ENCODE data around the gene MAP10.
"Not testable (repeated sequence)": the region's sequence is repeated elsewhere in the genome, so short reads cannot be mapped to it uniquely, and the experiment has no call there.

Gene MAP10, protein sequence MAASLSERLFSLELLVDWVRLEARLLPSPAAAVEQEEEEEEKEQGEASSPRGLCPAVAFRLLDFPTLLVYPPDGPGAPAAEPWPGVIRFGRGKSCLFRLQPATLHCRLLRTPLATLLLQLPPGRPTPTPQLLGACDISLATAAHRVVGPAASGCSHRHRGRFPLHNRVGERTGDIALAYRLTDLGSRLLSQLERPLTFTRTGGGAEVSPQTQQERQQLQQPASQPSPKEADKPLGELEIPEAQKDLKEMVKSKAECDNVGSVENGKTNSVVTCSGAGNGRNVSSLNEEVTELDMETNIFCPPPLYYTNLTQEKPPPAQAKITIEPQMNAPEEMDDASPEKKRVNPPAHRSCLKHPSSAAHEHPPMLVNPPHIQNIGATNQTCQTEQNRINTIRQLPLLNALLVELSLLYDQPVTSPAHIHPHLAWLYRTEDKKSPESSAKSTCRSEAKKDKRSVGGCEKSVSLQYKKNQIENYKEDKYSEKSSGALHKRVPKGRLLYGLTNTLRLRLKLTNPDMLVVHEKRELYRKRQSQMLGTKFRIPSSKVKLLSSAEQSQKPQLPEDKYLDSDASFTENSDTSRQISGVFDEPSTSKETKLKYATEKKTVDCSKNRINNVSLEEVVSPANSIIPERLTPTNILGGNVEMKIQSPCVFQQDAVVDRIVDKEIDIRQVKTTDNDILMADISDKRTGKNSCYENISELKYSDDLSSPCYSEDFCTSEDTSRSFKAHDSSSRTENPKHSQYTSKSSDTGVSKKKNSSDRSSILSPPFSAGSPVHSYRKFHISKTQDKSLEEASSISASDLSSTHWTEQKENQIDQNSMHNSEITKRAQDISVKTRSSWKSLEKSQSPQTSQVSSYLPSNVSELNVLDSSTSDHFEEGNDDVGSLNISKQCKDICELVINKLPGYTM

DNA sequence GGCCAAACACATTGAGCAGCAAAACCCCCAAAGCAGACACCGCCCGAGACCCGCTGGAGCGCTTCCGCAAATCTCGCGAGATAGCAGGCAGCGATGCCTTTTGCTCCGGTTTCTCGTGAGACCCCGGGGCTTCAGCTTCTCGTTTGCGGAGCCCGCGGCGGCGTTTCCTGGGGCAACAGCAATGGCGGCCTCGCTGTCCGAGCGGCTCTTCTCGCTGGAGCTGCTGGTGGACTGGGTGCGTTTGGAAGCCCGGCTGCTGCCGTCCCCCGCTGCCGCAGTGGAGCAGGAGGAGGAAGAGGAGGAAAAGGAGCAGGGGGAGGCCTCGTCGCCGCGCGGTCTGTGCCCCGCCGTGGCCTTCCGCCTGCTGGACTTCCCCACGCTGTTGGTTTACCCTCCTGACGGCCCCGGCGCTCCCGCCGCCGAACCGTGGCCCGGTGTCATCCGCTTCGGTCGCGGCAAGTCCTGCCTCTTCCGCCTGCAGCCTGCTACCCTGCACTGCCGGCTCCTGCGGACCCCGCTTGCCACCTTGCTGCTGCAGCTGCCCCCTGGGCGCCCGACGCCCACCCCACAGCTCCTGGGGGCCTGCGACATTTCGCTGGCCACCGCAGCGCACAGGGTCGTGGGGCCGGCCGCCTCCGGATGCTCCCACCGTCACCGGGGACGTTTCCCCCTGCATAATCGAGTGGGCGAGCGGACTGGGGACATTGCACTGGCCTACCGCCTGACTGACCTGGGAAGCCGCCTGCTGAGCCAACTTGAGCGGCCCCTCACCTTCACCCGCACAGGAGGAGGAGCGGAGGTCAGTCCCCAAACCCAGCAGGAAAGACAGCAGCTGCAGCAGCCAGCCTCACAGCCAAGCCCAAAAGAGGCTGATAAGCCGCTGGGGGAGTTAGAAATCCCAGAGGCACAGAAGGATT lies at the start of gene MAP10:
Gene MAP10, plus strand, starts transcription at position 148 of the 917 bp plus-strand sequence. Its CDS starts 34 bp downstream, at position 182.
- peak; percentile 81 for DNase-seq (ENCODE audit: low read depth)

DNA sequence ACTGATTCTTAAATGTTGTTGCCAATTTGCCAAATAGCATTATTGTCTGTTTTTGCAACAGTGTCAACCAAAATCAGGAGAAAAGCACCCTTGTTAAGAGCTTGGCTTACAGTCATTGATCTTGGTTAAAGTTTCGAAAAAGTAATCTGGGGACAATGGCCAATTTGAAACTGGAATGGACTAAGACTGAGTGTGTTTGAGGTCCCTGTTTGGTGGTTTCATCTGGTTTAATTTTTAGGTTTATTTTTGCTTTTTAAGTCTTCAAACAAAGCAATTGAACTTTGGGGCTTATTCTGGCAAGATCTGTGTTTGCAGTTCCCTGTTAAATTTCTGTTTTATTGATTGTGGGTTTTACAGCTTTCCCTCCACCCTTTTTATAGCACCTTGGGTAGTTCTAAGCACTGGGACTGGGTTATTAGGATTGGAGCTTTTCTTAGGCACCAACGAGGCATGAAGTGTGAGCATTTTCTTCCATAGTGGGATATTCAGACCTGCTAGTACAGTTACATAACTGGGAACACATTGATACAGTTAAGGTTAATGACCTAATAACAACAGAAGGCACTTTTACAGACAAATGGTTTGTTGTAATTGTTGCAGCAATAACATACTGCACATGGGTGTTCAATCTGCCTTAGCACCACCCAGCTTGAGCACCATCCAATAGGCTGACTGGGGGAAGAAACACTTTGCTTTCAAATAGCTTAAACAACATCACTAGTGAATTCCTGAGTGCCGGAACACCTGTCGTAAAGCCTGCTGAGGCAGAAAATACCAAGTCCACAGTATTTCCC lies 40.6 kb upstream of the MAP10 start:
- no peak for DNase-seq (ENCODE audit: low read depth)

DNA sequence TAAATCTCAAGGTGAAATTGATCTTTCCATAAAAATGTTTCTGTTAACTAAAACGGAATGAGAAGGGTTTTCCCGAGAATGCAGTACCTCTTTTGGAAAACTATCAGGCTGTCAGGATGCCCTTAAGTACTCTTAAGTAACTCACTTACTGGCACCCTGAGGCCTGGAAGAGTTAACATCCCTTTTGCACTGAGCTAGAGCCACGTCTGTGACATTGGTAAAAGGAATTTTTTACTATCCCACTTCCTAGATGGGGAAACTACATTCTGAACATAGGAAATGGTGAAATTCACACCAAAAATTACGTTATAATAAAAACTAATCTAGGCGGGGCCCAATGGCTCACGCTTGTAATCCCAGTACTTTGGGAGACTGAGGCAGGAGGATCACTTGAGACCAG lies 39.7 kb upstream of the MAP10 start:
- no peak for DNase-seq (ENCODE audit: low read depth)

DNA sequence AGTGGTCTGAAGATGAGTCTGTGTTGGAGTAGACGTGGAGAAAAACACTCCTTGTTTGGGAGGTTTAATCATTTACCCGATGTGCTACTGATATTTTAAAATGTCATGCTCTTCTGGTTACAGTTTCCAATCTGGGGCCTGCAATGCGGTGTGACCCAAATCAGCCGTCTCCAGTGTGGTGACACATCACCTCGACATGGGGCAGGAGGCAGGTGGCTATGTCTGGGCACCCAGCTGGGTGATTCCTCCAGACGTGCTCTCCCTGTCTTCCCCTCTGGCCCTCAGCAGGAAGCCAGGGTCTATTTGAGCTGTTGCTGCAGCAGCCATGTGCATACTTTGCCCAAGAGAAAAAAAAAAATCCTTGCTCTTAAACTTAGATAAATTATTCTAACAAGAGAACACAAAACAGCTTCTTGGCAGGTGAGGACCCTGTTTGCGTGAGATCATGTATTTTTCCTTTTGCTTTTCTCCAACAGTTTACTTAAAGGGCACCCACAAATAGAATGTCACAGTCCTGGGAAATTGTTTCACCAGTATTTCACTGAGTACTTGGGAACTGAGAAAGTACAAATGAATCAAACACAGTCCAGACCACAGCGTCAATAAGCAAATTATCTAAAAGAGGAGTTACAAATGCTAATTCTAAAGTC lies 38.9 kb upstream of the MAP10 start:
- DNase-seq (ENCODE audit: low read depth), result no peak

DNA sequence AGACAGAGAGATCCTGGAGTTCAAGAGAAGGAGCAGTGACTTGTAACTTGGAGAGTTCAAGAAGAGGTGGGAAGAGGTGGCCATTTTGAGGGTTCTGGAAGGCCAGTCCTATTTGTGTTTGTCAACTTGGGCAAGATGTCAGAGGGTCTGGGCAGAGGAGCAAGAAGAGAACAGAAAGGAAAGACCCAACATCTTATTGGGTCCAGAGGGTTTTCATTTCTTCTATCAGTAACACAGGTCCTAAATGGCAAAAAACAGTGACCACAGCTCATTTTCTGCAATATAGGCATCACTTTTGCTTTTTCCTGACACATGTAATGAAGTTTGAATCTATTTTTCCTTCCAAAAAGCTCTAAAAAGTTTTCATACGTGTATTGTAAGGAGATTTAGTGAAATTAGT lies 38.3 kb upstream of the MAP10 start:
- no peak for DNase-seq (ENCODE audit: low read depth)

DNA sequence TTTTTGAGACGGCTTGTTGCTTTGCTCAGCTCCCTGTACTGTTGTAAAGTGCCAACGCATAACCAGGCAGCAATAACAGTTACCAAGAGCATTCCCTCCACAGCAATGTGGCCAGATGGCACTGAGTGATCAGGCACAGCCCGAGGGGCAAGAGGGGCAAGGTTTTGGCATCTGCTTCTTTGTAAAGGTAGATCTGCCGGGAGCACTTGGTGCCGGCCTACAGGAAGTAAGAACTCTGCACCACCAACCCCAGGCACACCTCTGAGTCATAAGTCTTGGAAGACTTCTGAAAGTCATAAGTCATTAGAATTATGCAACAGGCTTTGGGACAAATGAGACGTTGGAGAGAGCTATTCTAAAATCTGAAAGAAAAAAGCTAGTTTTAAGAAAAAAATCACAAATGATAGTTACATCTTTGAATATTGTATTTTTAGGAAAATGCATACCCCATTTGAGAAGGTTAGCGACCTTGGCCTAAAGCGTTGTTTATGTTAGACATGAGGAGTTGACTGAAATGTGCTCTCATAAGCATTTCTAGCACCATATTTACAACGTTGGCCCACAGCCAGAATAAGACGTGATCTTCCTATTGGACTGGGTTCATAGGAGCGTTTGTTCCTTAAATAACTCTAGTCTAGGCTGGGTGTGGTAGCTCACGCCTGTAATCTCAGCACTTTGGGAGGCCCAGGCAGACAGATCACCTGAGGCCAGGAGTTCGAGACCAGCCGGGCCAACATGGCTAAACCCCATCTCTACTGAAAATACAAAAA lies 37.7 kb upstream of the MAP10 start:
- peak; percentile 83 for DNase-seq (ENCODE audit: low read depth)

DNA sequence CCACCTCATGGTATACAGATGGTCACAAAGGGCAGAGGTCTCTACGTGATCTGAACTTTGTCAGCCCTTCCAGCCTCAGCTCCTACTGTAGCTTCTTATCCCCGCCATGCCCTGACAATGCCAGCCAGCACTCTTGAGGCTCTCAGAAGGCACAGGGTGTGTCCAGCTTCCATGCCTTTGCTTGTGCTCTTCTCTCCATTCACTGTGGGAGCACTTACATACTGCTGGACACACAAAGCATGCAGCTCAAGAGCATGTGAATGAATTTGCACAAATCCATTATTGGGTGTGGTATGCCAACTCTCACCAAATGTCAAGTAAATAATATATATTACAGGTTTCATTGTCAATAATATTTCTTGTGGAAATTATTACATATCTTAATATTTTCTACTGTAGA lies 36.4 kb upstream of the MAP10 start:
- no peak for DNase-seq (ENCODE audit: low read depth)

DNA sequence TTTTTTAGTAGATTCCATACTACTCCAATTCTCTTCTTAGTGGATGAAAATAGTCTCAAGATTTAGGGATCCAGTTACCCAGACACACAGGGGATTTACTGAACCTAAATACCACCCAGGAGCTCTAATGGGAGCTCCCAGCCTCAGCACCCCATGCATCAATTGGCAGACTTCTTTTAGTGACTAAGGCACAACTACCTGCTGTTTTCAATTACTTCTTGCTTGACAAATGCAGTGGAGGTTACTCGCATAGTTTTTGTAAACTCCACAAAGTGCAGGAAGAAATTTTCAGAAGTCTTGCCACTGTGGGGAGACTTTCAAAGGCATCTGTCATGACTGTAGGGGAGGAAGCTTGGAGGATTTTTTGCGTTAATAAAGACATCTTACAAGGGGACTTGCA lies 35.5 kb upstream of the MAP10 start:
- no peak for DNase-seq (ENCODE audit: low read depth)

DNA sequence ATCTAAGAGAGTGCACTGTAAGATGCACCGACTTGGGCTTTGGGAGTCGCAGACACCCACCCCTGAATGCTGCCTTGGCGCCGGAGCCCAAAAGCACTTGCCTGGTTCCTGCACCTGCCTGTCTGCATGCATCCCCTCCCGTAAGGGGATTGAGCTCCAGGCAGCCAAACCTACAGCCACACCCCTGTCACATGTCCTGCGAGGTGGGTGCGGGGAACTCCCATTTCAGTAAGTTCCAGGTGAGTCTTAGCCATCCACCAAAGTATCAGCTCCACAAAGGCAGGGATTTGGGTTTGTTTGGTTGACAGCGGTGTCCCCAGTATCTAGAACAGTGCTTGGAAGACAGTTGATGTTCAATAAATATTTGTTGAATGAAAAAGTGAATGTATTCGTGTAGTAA lies 31.5 kb upstream of the MAP10 start:
- DNase-seq (ENCODE audit: low read depth), result no peak

DNA sequence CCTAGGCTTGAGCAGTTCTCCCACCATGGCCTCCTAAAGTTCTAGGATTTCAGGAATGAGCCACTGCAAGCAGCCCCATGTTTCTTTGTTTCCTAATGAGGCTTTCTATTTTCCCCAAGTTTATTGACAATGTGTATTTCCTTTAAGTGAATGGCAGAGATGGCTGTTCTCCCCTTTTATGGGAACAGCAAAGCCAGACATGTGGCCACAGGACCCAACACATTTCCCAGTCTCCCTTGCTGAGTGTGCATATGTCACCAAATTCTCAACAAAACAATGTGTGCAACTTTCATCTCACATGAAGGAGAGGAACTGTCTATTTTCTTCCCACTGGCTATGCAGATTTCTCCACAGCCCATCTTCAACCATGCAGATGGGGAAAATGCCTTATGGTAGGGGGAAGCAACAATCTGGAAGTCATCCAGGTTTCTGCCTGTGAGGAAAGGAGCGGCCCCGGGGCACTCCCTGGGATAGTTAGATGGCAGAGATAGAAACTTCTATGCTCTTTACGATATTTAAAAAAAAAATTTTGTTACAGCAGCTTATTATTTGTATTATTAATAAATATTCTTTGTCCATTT lies 28.6 kb upstream of the MAP10 start:
- DNase-seq (ENCODE audit: low read depth), result no peak

DNA sequence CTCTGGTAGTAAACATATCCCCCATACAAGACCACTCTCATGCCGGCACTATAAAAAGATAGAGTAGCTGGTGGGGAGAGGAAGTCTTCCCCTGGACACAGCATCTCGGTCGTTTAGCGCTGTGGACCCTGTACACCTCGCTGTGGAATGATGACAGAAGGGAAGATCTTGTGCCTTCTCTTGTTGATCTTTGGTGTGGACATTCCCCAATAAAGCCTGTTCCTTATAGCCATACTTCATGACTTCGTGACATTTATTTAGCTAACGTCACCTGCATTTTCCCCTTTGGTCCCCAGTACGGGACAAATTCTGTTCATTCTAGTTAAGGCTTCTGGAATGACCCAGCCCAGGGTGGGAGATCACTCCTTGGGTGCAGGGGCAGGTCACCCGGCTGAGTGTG lies 24.9 kb upstream of the MAP10 start:
- no peak for DNase-seq (ENCODE audit: low read depth)

DNA sequence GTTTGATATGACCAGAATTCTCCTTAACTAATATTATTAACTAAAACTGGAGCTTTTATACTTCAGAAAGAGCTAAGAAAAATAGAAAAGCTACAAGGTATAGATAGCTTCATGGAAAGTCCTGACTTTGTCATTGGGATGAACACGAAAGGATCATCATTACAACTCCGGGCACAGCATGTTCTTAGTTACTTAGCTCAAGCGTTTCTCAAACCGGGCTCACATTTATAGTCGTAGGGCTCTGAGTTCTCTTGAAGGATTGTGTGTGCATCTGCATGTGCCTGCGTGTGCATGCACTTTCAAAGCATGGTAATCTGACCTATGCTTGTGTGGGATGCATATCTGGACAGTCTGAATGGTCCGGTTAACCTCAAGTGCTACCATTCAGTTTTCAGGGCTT lies 20.4 kb upstream of the MAP10 start:
- DNase-seq (ENCODE audit: low read depth), result no peak

DNA sequence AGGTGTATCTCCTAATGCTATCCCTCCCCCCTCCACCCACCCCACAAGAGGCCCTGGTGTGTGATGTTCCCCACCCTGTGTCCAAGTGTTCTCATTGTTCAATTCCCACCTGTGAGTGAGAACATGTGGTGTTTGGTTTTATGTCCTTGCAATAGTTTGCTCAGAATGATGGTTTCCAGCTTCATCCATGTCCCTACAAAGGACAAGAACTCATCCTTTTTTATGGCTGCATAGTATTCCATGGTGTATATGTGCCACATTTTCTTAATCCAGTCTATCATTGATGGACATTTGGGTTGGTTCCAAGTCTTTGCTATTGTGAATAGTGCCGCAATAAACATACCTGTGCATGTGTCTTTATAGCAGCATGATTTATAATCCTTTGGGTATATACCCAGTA lies 19.6 kb upstream of the MAP10 start:
- not testable (repeated sequence) for DNase-seq (ENCODE audit: low read depth)

DNA sequence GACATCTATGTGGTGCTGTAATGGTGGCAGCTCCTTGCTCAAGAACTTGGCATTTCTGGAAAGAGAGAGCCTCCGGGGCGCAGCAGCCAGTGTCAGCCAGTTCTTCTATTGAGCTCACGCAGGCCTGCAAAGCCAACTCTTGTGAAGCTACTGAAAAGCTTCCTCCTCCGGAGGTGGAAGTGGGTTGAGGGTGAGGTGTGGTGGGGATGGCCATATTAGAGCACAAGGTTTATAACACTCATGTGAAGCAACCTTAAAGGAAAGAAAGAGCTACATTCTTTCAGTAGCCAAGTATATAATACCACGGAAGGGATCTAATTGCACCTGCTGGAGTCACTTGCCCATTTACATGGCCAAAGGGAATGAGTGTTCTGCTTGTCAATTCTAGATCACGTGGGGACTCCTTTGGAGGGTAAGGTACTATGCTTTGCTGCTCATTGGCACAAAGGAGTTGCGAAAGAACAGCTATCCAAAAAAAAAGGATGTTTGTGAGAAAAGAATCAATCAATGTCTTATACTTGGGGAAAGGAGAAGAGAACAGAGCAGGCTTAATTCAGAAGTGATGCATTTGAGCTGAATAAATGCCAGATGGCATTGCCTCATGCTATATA lies 18.3 kb upstream of the MAP10 start:
- DNase-seq (ENCODE audit: low read depth), result no peak

DNA sequence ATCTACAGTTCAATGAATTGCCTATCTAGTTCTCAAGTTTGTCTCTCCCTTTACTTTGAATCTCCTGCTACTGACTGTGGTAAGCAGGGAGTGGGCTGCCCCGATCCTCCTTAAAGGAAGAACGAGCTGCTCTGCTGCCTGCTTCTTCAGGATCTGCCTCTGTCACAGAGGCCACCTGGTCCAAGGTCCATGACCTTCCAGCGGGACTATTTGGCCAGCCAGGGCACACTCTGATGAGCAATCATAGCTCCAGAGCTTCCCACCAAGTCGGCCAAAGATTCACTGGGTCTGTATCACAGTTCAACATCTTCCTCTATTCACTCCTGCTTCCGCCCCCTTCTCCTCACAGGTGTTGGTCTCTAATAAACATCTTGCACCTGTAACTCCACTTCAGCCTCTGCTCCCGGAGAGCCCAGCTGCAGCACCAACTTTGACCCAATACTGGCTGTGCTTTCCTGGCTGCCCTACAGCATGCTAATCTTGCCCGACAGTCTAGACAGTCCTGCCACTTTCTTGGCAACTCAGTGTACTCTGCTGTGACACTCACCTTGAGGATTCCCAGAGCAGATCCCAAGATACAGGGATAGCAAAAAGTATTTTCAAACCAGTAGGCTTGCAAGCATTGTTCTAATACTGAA lies 16.9 kb upstream of the MAP10 start:
- no peak for DNase-seq (ENCODE audit: low read depth)

DNA sequence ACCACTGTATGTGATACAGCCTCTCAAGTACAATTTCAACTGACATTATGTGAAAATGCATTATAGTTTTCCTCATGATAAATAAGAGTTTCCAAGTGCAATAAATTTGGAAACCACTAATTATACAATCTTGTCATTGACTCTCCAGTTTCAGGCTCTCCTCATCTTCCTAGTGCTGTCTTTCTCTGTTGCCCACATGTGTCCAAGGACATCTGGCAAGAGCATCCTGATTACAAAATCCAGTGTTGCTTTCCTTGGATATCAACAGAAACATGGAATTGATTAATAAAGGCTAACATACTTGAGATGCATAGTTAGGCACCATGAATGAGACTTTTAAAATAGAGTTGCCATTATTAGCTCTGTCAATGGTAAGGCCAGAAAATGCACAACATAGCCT lies 15.6 kb upstream of the MAP10 start:
- no peak for DNase-seq (ENCODE audit: low read depth)

DNA sequence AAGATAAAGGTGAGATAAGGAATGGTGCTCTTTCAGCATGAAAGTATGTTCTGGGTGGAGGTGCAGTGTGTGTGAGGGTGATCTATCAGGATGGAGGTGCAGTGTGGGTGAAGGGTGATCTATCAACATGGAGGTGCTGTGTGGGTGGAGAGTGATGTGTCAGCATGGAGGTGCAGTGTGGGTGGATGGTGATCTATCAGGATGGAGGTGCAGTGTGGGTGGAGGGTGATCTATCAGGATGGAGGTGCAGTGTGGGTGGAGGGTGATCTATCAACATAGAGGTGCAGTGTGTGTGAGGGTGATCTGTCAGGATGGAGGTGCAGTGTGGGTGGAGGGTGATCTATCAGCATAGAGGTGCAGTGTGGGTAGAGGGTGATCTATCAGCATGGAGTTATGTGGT lies 12.3 kb upstream of the MAP10 start:
- DNase-seq (ENCODE audit: low read depth), result no peak

DNA sequence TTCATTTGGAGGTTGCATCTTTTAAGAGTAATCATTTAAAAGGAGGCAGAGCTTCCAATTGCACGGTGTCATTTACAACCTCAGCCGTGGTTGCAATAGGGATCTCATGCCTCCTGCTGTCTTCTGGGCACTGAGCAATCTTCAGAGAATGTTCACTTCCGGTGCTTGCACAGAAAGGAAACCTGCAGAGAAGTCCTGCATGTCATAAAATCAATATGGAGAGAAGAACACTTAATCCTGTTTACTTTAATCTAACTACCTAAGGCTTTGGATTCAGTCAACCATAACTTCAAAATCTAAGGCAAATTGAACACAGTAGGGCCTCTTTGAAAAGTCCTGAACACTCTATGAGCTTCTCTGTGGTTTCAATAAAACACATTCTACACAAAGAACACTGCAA lies 11.3 kb upstream of the MAP10 start:
- peak; percentile 93 for DNase-seq (ENCODE audit: low read depth)
